Measurements from ENCODE around the gene SNX3.

SNX3 gene

DNA sequence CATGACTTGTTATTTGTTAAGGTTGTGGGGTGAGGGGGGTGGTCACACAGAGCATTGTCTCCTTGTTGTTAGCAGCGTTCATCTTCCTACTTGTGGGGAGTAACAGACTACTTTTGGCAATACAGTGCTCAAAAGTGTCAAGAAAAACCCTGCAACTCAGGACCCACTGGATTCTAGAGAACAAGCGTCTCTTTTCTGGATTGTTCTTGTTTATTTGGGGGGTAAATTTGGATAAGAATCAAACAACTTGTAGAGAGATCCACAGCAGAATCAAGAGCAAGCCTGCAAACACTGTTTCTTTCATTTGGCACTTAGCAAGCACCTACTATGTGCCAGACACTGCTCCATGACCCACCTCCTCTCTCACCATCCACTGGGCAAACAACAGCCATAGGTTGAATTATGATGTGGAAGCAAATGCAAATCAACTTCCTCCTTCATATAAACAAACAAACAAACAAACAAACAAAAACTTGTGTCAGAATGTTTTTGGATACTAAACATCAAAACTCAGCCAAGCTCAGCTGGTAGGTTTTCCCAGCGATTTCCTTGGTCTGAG is 99.0 kb downstream of the SNX3 start:
- H3K4me1 ChIP-seq (ENCODE audit: insufficient read depth, poor library complexity, severe bottlenecking), result no peaks in the 10 kb centered on the region
- H3K27ac ChIP-seq (ENCODE audit: poor library complexity, severe bottlenecking), result no peak overlapping the region
- peaks cover 100% of the 10 kb centered on the region for H3K27me3 ChIP-seq (ENCODE audit: insufficient read depth, poor library complexity, severe bottlenecking)
- H3K9me3 ChIP-seq (ENCODE audit: severe bottlenecking), result no peaks in the 10 kb centered on the region
- ATAC-seq (ENCODE audit: low read depth) (no peak), DNase-seq (ENCODE audit: low spot score) (no peak)
- TF ChIP-seq, protein P1, sequence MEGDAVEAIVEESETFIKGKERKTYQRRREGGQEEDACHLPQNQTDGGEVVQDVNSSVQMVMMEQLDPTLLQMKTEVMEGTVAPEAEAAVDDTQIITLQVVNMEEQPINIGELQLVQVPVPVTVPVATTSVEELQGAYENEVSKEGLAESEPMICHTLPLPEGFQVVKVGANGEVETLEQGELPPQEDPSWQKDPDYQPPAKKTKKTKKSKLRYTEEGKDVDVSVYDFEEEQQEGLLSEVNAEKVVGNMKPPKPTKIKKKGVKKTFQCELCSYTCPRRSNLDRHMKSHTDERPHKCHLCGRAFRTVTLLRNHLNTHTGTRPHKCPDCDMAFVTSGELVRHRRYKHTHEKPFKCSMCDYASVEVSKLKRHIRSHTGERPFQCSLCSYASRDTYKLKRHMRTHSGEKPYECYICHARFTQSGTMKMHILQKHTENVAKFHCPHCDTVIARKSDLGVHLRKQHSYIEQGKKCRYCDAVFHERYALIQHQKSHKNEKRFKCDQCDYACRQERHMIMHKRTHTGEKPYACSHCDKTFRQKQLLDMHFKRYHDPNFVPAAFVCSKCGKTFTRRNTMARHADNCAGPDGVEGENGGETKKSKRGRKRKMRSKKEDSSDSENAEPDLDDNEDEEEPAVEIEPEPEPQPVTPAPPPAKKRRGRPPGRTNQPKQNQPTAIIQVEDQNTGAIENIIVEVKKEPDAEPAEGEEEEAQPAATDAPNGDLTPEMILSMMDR (IDR thresholded peaks at IDR 0.05; ENCODE audit: poor library complexity, severe bottlenecking), result no peak
- H3K4me3 ChIP-seq (ENCODE audit: severe bottlenecking), result no peak overlapping the region
- H3K36me3 ChIP-seq (ENCODE audit: low read depth), result no peaks in the 10 kb centered on the region

Data from RWPE2 (cell line).